Neutrophil (primary cell): Measurements from ENCODE around the gene PARP15.
A peak's percentile ranks its signal among the peaks of the same experiment; 100 is the strongest.
"Not testable (repeated sequence)": the region's sequence is repeated elsewhere in the genome, so short reads cannot be mapped to it uniquely, and the experiment has no call there.

Source experiments
- H3K27ac ChIP-seq: fragments of 200-600 bp; sonication (generic); 2 replicates; pipeline ENCODE4 v1.5.1; 2016; ENCODE audit warnings: mild to moderate bottlenecking, moderate library complexity
- H3K27me3 ChIP-seq: fragments of 200-600 bp; sonication (generic); 2 replicates; pipeline ENCODE4 v1.6.0; 2016; ENCODE audit warnings: mild to moderate bottlenecking
- H3K36me3 ChIP-seq: fragments of 200-600 bp; sonication (generic); 2 replicates; pipeline ENCODE4 v1.5.1; 2017
- H3K4me1 ChIP-seq, 2 experiments: fragments of 200-600 bp in 1 of 2; sonication (generic) in 1 of 2; 1 replicate in 1 of 2; 2 replicates in 1 of 2; pipeline versions ENCODE4 v1.5.1 to v1.6.1; 2013 to 2016; ENCODE audit warnings: low read depth in 1 of 2, low read length in 1 of 2, mild to moderate bottlenecking in 1 of 2, moderate library complexity in 1 of 2; ENCODE audit not compliant: control insufficient read depth in 1 of 2, insufficient read depth in 1 of 2
- H3K4me3 ChIP-seq, 2 experiments: fragments of 200-600 bp in 1 of 2; sonication (generic) in 1 of 2; 1 replicate in 1 of 2; 2 replicates in 1 of 2; pipeline ENCODE4 v1.5.1; 2013 to 2016; ENCODE audit warnings: low read depth in 1 of 2, low read length in 1 of 2, mild to moderate bottlenecking in 1 of 2, moderate library complexity in 1 of 2
- H3K9me3 ChIP-seq: fragments of 200-600 bp; sonication (generic); 2 replicates; pipeline ENCODE4 v1.5.1; 2016
- CTCF ChIP-seq: fragments of 200-600 bp; sonication (generic); IDR thresholded peaks from 2 replicates; pipeline ENCODE4 v1.5.1; 2016; ENCODE audit warnings: antibody characterized with exemption

The PARP15 gene

GRCh38 chr3:122562923-122563716 is 14.3 kb upstream of the PARP15 start:
- Histone ChIP-seq H3K36me3 (peaks cover 46% of the 10 kb centered on the region), H3K27ac (peak overlapping the region; percentile 92), H3K27me3 (no peaks in the 10 kb centered on the region), H3K4me1 (peaks cover 22 to 28% of the 10 kb centered on the region in 2 experiments), H3K4me3 (peak overlapping the region; percentile 92 to 93), H3K9me3 (no peaks in the 10 kb centered on the region)
- TF ChIP-seq CTCF, result no peak

- Histone ChIP-seq H3K9me3 (no peaks in the 10 kb centered on the region), H3K27me3 (no peaks in the 10 kb centered on the region), H3K4me1 (peaks cover 22 to 28% of the 10 kb centered on the region in 2 experiments), H3K4me3 (peak overlapping the region; percentile 92 to 93), H3K36me3 (peaks cover 46% of the 10 kb centered on the region), H3K27ac (peak overlapping the region; percentile 92)
- no peak for TF ChIP-seq CTCF
These were observed 13.8 kb upstream of the PARP15 start for GRCh38 chr3:122563717-122564025.

GRCh38 chr3:122564155-122564912 is 13.1 kb upstream of the PARP15 start, which contains the start of the genes DTX3L and PARP9:
Gene DTX3L, plus strand, starts transcription at chr3:122564338. Its CDS starts 89 bp downstream, at chr3:122564427.
Gene PARP9, minus strand, starts transcription at chr3:122564300. Its CDS starts 4,680 bp downstream, at chr3:122559620.
- peaks cover 22 to 28% of the 10 kb centered on the region in 2 experiments for H3K4me1 ChIP-seq
- H3K27me3 ChIP-seq, result no peaks in the 10 kb centered on the region
- H3K9me3 ChIP-seq, result no peaks in the 10 kb centered on the region
- TF ChIP-seq CTCF, result peak; percentile 16
- H3K27ac ChIP-seq, result peak within 1 kb of the TSS; percentile 92
- peak within 1 kb of the TSS; percentile 92 to 93 for H3K4me3 ChIP-seq
- H3K36me3 ChIP-seq, result peaks cover 46% of the 10 kb centered on the region

- H3K4me3 ChIP-seq, H3K9me3 ChIP-seq, H3K27me3 ChIP-seq: not testable (repeated sequence)
- Histone ChIP-seq H3K27ac (peak overlapping the region; percentile 52), H3K36me3 (peaks cover 77% of the 10 kb centered on the region), H3K4me1 (peaks cover 22 to 23% of the 10 kb centered on the region in 2 experiments)
These were observed 9.3 kb upstream of the PARP15 start for GRCh38 chr3:122568131-122568530.

GRCh38 chr3:122568755-122569154 is 8.7 kb upstream of the PARP15 start:
- Histone ChIP-seq H3K27ac (peak overlapping the region; percentile 52), H3K36me3 (peaks cover 83% of the 10 kb centered on the region), H3K4me1 (peaks cover 15 to 18% of the 10 kb centered on the region in 2 experiments), H3K27me3 (no peaks in the 10 kb centered on the region), H3K4me3 (no peak overlapping the region), H3K9me3 (no peaks in the 10 kb centered on the region)
- no peak for TF ChIP-seq CTCF
